Measurements from ENCODE around the gene LPP. TPM values are rescaled to one million over a fixed set of nuclear protein-coding genes. Genes with fewer than 3 reads are reported as not detected.

Gene LPP
- total RNA-seq, 1 experiment from 2014 or later = 148 TPM

DNA sequence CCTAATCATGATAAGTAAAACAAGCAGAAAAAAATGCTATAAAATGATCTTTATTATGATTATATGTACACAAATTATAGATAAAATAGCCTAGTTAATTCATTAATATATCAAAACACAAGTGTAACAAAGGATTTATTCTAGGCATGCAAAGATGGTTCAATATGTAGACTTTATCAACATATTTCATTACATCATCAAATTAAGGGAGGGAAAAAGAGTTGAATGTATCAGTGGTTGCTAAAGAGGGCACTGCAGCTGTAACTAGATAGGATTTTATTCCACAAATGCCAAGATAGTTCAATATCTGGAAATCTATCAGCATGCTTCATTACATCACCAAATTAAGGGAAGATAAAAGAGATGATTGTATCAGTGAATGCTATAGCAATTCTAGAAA lies 248.3 kb downstream of the LPP start:
- ChIA-PET CTCF (no interaction called here), POLR2A (ENCODE audit: unreplicated experiment) (no interaction called here)
- Histone ChIP-seq H3K27ac (no peak overlapping the region), H4K20me1 (ENCODE audit: insufficient read depth) (no peaks in the 10 kb centered on the region), H3K4me1 (replicated peaks; ENCODE audit: insufficient read depth) (no peaks in the 10 kb centered on the region), H3K4me3 (no peak overlapping the region), H3K36me3 (ENCODE audit: low read depth) (0 out of 2 replicates have a peak, but pooled peaks cover 5% of the 10 kb centered on the region), H2AFZ (no peak overlapping the region), H3K9me3 (ENCODE audit: insufficient read depth, low read depth) (no peaks in the 10 kb centered on the region), H3K27me3 (ENCODE audit: insufficient read depth, low read depth) (no peaks in the 10 kb centered on the region), H3F3A (ENCODE audit: insufficient read depth, low read depth) (no peaks in the 10 kb centered on the region), H3K4me2 (no peak overlapping the region), H3K9me2 (ENCODE audit: insufficient read depth) (no peaks in the 10 kb centered on the region), H3K79me2 (ENCODE audit: low read depth) (no peaks in the 10 kb centered on the region)
- TF ChIP-seq EZH2 (IDR thresholded peaks at IDR 0.05; ENCODE audit: low read depth) = no peak
- TF ChIP-seq, protein P1, sequence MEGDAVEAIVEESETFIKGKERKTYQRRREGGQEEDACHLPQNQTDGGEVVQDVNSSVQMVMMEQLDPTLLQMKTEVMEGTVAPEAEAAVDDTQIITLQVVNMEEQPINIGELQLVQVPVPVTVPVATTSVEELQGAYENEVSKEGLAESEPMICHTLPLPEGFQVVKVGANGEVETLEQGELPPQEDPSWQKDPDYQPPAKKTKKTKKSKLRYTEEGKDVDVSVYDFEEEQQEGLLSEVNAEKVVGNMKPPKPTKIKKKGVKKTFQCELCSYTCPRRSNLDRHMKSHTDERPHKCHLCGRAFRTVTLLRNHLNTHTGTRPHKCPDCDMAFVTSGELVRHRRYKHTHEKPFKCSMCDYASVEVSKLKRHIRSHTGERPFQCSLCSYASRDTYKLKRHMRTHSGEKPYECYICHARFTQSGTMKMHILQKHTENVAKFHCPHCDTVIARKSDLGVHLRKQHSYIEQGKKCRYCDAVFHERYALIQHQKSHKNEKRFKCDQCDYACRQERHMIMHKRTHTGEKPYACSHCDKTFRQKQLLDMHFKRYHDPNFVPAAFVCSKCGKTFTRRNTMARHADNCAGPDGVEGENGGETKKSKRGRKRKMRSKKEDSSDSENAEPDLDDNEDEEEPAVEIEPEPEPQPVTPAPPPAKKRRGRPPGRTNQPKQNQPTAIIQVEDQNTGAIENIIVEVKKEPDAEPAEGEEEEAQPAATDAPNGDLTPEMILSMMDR (conservative IDR thresholded peaks at IDR 0.05) = no peak
- no peak for DNase-seq
- intact Hi-C loops (cut with micrococcal nuclease; ENCODE audit: unreplicated experiment) = no loop called here
- no TSS peak for BruUV-seq (replicated peaks)

DNA sequence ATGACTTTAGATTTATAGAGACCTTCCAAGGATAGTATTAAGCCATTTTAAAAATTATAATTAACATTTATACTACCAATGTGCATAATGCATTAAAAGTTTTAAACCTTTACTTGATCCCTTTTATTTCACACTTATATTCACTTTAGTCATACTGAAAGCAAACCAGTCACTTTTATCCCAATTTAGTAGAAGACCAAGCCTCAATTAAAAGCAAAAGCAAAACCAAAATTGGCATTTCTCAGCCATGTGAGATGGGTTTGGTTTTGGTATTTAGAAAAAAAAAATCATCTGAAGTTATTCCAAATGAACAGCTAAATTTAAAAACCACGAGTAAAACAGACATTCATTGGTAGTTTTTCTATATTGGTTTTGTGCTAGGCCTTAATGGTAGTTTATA lies 249.4 kb downstream of the LPP start:
- TF ChIP-seq EZH2 (IDR thresholded peaks at IDR 0.05; ENCODE audit: low read depth) = no peak
- TF ChIP-seq, protein P1 (conservative IDR thresholded peaks at IDR 0.05) = no peak
- H3K9me3 ChIP-seq (ENCODE audit: insufficient read depth, low read depth) = no peaks in the 10 kb centered on the region
- no peaks in the 10 kb centered on the region for H4K20me1 ChIP-seq (ENCODE audit: insufficient read depth)
- H2AFZ ChIP-seq = no peak overlapping the region
- H3K36me3 ChIP-seq (ENCODE audit: low read depth) = peaks cover 8% of the 10 kb centered on the region; the same call in 1 of the 2 replicates
- no peaks in the 10 kb centered on the region; the same call in 1 of the 2 replicates for H3F3A ChIP-seq (ENCODE audit: insufficient read depth, low read depth)
- H3K4me1 ChIP-seq (replicated peaks; ENCODE audit: insufficient read depth) = no peaks in the 10 kb centered on the region
- no TSS peak for BruUV-seq (replicated peaks)
- POLR2A ChIA-PET (ENCODE audit: unreplicated experiment) = no interaction called here
- intact Hi-C loops (cut with micrococcal nuclease; ENCODE audit: unreplicated experiment) = no loop called here
- H3K4me3 ChIP-seq = no peak overlapping the region
- no peaks in the 10 kb centered on the region for H3K9me2 ChIP-seq (ENCODE audit: insufficient read depth)
- H3K27ac ChIP-seq = no peak overlapping the region
- H3K27me3 ChIP-seq (ENCODE audit: insufficient read depth, low read depth) = no peaks in the 10 kb centered on the region
- no peaks in the 10 kb centered on the region for H3K79me2 ChIP-seq (ENCODE audit: low read depth)
- CTCF ChIA-PET = no interaction called here
- H3K4me2 ChIP-seq = no peak overlapping the region
- no peak for DNase-seq

DNA sequence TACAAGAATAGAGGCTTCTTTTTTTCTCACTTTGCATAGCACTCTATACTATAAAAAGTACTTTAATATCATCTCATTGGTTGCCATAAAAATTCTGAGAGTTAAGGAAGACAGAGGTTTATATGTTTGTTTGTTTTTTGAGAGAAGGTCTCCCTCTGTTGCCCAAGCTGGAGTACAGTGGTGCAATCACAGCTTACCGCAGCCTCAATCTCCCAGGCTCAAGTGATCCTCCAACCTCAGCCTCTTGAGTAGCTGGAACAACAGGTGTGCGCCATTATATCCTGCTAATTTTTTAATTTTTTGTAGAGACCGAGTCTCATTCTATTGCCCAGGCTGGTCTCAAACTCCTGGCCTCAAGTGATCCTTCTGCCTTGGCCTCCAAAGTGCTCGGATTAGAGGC lies 250.2 kb downstream of the LPP start:
- no peaks in the 10 kb centered on the region for H3K79me2 ChIP-seq (ENCODE audit: low read depth)
- H3K4me2 ChIP-seq = no peak overlapping the region
- no peak overlapping the region for H3K4me3 ChIP-seq
- no peaks in the 10 kb centered on the region; the same call in 1 of the 2 replicates for H3F3A ChIP-seq (ENCODE audit: insufficient read depth, low read depth)
- H4K20me1 ChIP-seq (ENCODE audit: insufficient read depth) = no peaks in the 10 kb centered on the region
- H3K27me3 ChIP-seq (ENCODE audit: insufficient read depth, low read depth) = no peaks in the 10 kb centered on the region
- H2AFZ ChIP-seq = no peak overlapping the region
- no TSS peak for BruUV-seq (replicated peaks)
- no peaks in the 10 kb centered on the region for H3K4me1 ChIP-seq (replicated peaks; ENCODE audit: insufficient read depth)
- DNase-seq = no peak
- H3K9me2 ChIP-seq (ENCODE audit: insufficient read depth) = no peaks in the 10 kb centered on the region
- ChIA-PET POLR2A (ENCODE audit: unreplicated experiment) (no interaction called here), CTCF (no interaction called here)
- H3K9me3 ChIP-seq (ENCODE audit: insufficient read depth, low read depth) = no peaks in the 10 kb centered on the region
- TF ChIP-seq, protein P1 (conservative IDR thresholded peaks at IDR 0.05) = no peak
- TF ChIP-seq EZH2 (IDR thresholded peaks at IDR 0.05; ENCODE audit: low read depth) = no peak
- peaks cover 14% of the 10 kb centered on the region; the same call in 1 of the 2 replicates for H3K36me3 ChIP-seq (ENCODE audit: low read depth)
- intact Hi-C loops (cut with micrococcal nuclease; ENCODE audit: unreplicated experiment) = no loop called here
- H3K27ac ChIP-seq = no peak overlapping the region

Measured in PC-9 (cell line).